ENCODE data around the gene DCT. TPM values are rescaled to one million over a fixed set of nuclear protein-coding genes. Genes with fewer than 3 reads are reported as not detected.

DCT gene
- polyA plus RNA-seq, 1 of the 3 experiments (the other 2 are of a cell fraction) = 0.03 TPM

DNA sequence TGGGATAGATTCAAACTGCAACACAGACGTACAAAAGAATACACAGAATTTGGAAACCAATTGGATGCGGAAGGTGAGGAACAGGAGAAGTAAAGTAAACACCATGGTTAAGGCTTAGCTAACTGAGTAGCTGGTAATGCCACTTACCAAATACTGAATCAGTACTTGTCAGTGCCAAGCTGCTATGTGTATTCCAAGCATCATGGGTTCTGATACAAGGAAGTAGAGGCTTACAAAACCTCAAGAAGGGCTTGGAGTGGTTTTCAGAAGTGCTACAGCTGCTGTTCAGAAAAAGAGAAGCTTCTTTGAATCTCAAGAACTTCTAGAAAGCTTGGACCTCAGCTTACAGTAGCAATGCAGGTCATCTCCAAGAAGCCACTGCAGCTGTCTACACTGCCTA lies 35.9 kb upstream of the DCT start:
- no peaks in the 10 kb centered on the region for H4K20me1 ChIP-seq (ENCODE audit: insufficient read depth)
- H2AFZ ChIP-seq (ENCODE audit: low read depth) = no peak overlapping the region
- H3K36me3 ChIP-seq (replicated peaks in 1 of 2; ENCODE audit: control insufficient read depth in 1 of 2, insufficient read depth in 2 of 2, low read length in 1 of 2) = no peaks in the 10 kb centered on the region
- no peaks in the 10 kb centered on the region for H3K79me2 ChIP-seq (ENCODE audit: insufficient read depth)
- WGBS (ENCODE audit: low lambda C conversion rate) = 74% methylated on average over 2 of the region's 2 CpGs
- no peak overlapping the region for H3K27ac ChIP-seq (ENCODE audit: low read depth in 2 of 2, low read length in 1 of 2)
- no peaks in the 10 kb centered on the region for H3K9me3 ChIP-seq
- no peak overlapping the region for H3K4me3 ChIP-seq (ENCODE audit: low read depth in 2 of 2, low read length in 1 of 2)
- no peak overlapping the region for H3K9ac ChIP-seq
- no peak for DNase-seq
- no peaks in the 10 kb centered on the region for H3K9me2 ChIP-seq
- no peaks in the 10 kb centered on the region for H3K4me1 ChIP-seq (ENCODE audit: control insufficient read depth in 1 of 2, insufficient read depth in 2 of 2, low read depth in 1 of 2, low read length in 1 of 2)
- CTCF ChIA-PET = interaction anchor here (1.8 kb wide), 1 partner anchor 79 kb away, joined by 7 read pairs; no protein-coding TSS in a partner anchor
- no peaks in the 10 kb centered on the region for H3K27me3 ChIP-seq (ENCODE audit: insufficient read depth)
- H3K4me2 ChIP-seq = no peak overlapping the region
- POLR2A ChIA-PET = interaction anchor here (0.6 kb wide), 1 partner anchor 11 kb away, joined by 3 read pairs; no protein-coding TSS in a partner anchor
- no peaks in the 10 kb centered on the region for H3F3A ChIP-seq (replicated peaks; ENCODE audit: insufficient read depth)
- no peak for TF ChIP-seq TCF12 (IDR thresholded peaks at IDR 0.05)
- TF ChIP-seq SIN3A (IDR thresholded peaks at IDR 0.05; ENCODE audit: borderline replicate concordance, low read depth, low read length) = no peak
- no peak for TF ChIP-seq RCOR1 (IDR thresholded peaks at IDR 0.05; ENCODE audit: low read length)
- TF ChIP-seq FOXJ3 (CRISPR knock-in tag; IDR thresholded peaks at IDR 0.05) = no peak
- TF ChIP-seq FOSL2 (IDR thresholded peaks at IDR 0.05; ENCODE audit: borderline replicate concordance, low read depth) = no peak

DNA sequence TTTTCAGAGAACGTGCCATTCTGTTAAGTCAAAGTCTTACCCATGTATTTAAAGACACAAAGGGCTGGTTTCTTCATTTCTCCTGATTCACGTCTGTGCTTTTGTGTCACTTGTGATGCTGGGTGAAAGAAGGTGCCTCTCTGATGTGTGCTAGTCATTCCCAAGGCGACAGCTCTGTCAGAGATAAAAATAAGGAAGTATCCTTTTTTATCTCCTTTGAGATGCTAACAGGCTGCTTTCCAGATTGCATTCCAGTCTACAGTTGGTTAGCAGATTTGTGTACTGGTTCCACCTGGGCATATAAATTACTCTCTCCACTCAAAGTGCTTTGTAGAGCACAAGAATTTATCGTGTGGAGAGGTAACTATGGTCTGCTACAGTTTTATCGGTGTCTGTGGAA lies 33.5 kb upstream of the DCT start:
- Histone ChIP-seq H3K27me3 (ENCODE audit: insufficient read depth) (no peaks in the 10 kb centered on the region), H3K9ac (no peak overlapping the region), H3K27ac (ENCODE audit: low read depth in 2 of 2, low read length in 1 of 2) (no peak overlapping the region), H3K4me2 (no peak overlapping the region), H3K4me3 (ENCODE audit: low read depth in 2 of 2, low read length in 1 of 2) (no peak overlapping the region), H3K9me2 (no peaks in the 10 kb centered on the region), H3K4me1 (ENCODE audit: control insufficient read depth in 1 of 2, insufficient read depth in 2 of 2, low read depth in 1 of 2, low read length in 1 of 2) (no peaks in the 10 kb centered on the region), H3F3A (replicated peaks; ENCODE audit: insufficient read depth) (no peaks in the 10 kb centered on the region), H2AFZ (ENCODE audit: low read depth) (no peak overlapping the region), H3K36me3 (replicated peaks in 1 of 2; ENCODE audit: control insufficient read depth in 1 of 2, insufficient read depth in 2 of 2, low read length in 1 of 2) (no peaks in the 10 kb centered on the region), H4K20me1 (ENCODE audit: insufficient read depth) (no peaks in the 10 kb centered on the region), H3K9me3 (no peaks in the 10 kb centered on the region), H3K79me2 (ENCODE audit: insufficient read depth) (no peaks in the 10 kb centered on the region)
- POLR2A ChIA-PET = no interaction called here
- CTCF ChIA-PET = interaction anchor here (2.0 kb wide), 1 partner anchor 77 kb away, joined by 10 read pairs; no protein-coding TSS in a partner anchor
- 30% methylated on average over 5 of the region's 5 CpGs for WGBS (ENCODE audit: low lambda C conversion rate)
- TF ChIP-seq SIN3A (IDR thresholded peaks at IDR 0.05; ENCODE audit: borderline replicate concordance, low read depth, low read length) (no peak), GATA2 (CRISPR knock-in tag; IDR thresholded peaks at IDR 0.05) (no peak), FOSL2 (IDR thresholded peaks at IDR 0.05; ENCODE audit: borderline replicate concordance, low read depth) (no peak), SMC3 (IDR thresholded peaks at IDR 0.05; ENCODE audit: low read depth, low read length) (no peak), GABPA (IDR thresholded peaks at IDR 0.05; ENCODE audit: low read depth) (no peak), EZH2phosphoT487 (IDR thresholded peaks at IDR 0.05; ENCODE audit: borderline replicate concordance, low read depth) (no peak), EP300 (IDR thresholded peaks at IDR 0.05; ENCODE audit: borderline replicate concordance in 1 of 2, low read depth in 1 of 2, low read length in 1 of 2) (no peak), FOXM1 (IDR thresholded peaks at IDR 0.05; ENCODE audit: low read depth) (no peak), MXI1 (IDR thresholded peaks at IDR 0.05; ENCODE audit: low read depth, low read length) (no peak), RXRA (IDR thresholded peaks at IDR 0.05; ENCODE audit: borderline replicate concordance, low read depth) (no peak), RFX5 (IDR thresholded peaks at IDR 0.05; ENCODE audit: low read length) (no peak)
- TF ChIP-seq, protein P1, sequence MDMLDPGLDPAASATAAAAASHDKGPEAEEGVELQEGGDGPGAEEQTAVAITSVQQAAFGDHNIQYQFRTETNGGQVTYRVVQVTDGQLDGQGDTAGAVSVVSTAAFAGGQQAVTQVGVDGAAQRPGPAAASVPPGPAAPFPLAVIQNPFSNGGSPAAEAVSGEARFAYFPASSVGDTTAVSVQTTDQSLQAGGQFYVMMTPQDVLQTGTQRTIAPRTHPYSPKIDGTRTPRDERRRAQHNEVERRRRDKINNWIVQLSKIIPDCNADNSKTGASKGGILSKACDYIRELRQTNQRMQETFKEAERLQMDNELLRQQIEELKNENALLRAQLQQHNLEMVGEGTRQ (IDR thresholded peaks at IDR 0.05; ENCODE audit: borderline replicate concordance, low read depth, low read length) = no peak
- TF ChIP-seq, protein P2, sequence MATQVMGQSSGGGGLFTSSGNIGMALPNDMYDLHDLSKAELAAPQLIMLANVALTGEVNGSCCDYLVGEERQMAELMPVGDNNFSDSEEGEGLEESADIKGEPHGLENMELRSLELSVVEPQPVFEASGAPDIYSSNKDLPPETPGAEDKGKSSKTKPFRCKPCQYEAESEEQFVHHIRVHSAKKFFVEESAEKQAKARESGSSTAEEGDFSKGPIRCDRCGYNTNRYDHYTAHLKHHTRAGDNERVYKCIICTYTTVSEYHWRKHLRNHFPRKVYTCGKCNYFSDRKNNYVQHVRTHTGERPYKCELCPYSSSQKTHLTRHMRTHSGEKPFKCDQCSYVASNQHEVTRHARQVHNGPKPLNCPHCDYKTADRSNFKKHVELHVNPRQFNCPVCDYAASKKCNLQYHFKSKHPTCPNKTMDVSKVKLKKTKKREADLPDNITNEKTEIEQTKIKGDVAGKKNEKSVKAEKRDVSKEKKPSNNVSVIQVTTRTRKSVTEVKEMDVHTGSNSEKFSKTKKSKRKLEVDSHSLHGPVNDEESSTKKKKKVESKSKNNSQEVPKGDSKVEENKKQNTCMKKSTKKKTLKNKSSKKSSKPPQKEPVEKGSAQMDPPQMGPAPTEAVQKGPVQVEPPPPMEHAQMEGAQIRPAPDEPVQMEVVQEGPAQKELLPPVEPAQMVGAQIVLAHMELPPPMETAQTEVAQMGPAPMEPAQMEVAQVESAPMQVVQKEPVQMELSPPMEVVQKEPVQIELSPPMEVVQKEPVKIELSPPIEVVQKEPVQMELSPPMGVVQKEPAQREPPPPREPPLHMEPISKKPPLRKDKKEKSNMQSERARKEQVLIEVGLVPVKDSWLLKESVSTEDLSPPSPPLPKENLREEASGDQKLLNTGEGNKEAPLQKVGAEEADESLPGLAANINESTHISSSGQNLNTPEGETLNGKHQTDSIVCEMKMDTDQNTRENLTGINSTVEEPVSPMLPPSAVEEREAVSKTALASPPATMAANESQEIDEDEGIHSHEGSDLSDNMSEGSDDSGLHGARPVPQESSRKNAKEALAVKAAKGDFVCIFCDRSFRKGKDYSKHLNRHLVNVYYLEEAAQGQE (IDR thresholded peaks at IDR 0.05; ENCODE audit: low read depth, low read length) = no peak
- TF ChIP-seq, protein P3, sequence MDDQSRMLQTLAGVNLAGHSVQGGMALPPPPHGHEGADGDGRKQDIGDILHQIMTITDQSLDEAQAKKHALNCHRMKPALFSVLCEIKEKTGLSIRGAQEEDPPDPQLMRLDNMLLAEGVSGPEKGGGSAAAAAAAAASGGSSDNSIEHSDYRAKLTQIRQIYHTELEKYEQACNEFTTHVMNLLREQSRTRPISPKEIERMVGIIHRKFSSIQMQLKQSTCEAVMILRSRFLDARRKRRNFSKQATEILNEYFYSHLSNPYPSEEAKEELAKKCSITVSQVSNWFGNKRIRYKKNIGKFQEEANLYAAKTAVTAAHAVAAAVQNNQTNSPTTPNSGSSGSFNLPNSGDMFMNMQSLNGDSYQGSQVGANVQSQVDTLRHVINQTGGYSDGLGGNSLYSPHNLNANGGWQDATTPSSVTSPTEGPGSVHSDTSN (IDR thresholded peaks at IDR 0.05) = no peak
- TF ChIP-seq, protein P4, sequence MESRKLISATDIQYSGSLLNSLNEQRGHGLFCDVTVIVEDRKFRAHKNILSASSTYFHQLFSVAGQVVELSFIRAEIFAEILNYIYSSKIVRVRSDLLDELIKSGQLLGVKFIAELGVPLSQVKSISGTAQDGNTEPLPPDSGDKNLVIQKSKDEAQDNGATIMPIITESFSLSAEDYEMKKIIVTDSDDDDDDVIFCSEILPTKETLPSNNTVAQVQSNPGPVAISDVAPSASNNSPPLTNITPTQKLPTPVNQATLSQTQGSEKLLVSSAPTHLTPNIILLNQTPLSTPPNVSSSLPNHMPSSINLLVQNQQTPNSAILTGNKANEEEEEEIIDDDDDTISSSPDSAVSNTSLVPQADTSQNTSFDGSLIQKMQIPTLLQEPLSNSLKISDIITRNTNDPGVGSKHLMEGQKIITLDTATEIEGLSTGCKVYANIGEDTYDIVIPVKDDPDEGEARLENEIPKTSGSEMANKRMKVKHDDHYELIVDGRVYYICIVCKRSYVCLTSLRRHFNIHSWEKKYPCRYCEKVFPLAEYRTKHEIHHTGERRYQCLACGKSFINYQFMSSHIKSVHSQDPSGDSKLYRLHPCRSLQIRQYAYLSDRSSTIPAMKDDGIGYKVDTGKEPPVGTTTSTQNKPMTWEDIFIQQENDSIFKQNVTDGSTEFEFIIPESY (IDR thresholded peaks at IDR 0.05; ENCODE audit: borderline replicate concordance, low read depth) = no peak
- no peak for DNase-seq

Measured in SK-N-SH (cell line).